ENCODE results near the gene OR10J4.
"Not testable (repeated sequence)": the region's sequence is repeated elsewhere in the genome, so short reads cannot be mapped to it uniquely, and the experiment has no call there.

DNA sequence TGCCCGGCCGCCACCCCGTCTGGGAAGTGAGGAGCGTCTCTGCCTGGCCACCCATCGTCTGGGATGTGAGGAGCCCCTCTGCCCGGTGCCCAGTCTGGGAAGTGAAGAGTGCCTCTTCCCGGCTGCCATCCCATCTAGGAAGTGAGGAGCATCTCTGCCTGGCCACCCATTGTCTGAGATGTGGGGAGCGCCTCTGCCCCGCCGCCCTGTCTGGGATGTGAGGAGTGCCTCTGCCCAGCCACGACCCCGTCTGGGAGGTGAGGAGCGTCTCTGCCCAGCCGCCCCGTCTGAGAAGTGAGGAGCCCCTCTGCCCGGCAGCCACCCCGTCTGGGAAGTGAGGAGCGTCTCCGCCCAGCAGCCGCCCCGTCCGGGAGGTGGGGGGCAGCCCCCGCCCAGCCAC is 17.6 kb downstream of the OR10J4 start:
- TF ChIP-seq CTCF (conservative IDR thresholded peaks at IDR 0.05); EZH2 (IDR thresholded peaks at IDR 0.05; ENCODE audit: low read depth): not testable (repeated sequence)

All from PC-9 (cell line).